Liver (tissue), 2 donors: ENCODE results near the gene STEAP3.

Experiments used
- CTCF ChIP-seq: fragments of 150-350 bp; IDR thresholded peaks from 2 replicates; pipeline ENCODE4 v1.5.1; 2017; ENCODE audit warnings: improper control_type of control experiment, low read depth, low read length; ENCODE audit not compliant: missing input control
- FOXA1 ChIP-seq: IDR thresholded peaks from 2 replicates; pipeline ENCODE4 v1.6.1; 2016; ENCODE audit warnings: antibody characterized with exemption
- REST ChIP-seq: IDR thresholded peaks from 2 replicates; pipeline ENCODE4 v1.6.1; 2016; ENCODE audit warnings: antibody characterized with exemption, mild to moderate bottlenecking
- donor health status: healthy.

GRCh38 chr2:119255760-119256581 lies 32.3 kb downstream of the STEAP3 start:
- TF ChIP-seq FOXA1 (peak; percentile 48), CTCF (no peak), REST (no peak)
